Islet of Langerhans (tissue), 1 donor: Measurements from ENCODE around the gene ANKRD37.

Experiments
- FAIRE-seq: peaks from one replicate; lab custom pipeline; 2011; peaks lifted over from hg19 to GRCh38; lab: Jason Lieb, UNC

The ANKRD37 gene

DNA sequence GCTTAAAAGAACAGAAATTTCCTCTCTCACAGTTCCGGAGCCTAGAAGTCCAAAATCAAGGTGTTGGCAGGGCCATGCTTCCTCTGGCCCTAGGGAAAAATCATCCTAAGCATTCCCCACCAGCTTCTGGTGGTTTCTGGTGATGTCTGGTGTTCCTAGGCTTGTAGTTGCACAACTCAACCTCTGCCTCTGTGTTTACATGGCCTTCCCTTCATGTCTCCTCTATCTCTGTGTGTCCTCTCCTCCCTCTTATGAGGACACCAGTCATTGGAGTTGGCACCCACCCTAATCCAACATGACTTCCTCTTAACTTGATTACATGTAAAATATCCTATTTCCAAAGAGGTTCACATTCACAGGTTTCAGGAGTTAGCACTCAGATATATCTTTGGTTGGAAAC, 16.3 kb upstream of the ANKRD37 start:
- FAIRE-seq = no peak

DNA sequence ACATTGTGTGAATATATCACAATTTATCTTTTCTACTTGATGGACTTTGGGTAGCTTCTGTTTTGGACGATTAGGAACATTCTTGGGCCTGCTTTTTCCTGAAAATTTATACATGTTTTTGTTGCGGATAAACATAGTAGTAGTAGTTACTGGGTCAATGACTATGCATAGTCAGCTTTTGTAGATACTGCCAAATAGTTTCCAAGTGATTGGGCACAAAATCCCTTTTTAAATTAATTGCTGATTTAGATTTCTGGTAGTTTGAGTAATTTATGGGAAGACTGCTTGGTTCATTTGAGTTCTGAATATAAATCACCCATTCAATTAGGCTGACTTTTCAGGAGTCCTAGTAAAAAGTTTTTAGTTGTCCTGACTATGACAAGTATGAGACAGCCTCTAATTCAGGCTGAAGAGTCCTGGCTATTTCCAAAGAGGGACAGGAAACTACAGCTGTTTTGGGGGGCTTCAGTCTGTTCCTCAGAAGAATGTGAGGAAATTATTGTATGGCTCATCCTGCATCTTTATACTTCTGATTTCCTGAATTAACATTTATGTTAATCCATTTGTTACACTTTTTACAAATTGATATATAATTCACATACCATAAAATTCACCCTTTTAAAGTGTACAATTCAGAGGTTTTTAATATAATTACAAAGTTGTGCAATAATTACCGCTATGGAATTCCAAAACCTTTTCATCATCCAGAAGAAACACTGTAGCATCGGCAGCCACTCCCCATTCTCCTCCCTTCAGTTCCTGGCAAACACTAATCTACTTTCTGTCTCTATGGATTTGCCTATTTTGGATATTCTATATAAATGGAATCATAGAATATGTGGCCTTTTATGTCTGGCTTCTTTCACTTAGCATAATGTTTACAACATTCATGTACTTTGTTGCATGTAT, 15.1 kb upstream of the ANKRD37 start:
- no peak for FAIRE-seq

DNA sequence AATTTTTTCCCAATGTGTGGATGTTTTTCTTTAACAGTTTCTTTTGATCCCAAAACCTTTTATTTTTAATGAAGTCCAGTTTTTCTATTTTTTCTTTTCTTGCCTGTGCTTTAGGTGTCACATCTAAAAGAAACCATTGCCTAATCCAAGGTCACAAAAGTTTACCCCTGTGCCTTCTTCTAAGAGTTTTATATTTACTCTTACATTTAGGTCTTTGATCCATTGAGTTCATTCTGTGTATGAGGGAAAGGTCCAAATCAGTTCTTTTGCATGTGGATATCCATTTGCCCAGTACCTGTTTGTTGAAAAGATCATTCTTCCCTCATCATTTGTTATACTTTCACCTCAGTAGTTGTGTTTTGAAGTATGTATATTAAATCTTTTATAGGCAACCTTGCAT, 13.9 kb upstream of the ANKRD37 start:
- FAIRE-seq = no peak

DNA sequence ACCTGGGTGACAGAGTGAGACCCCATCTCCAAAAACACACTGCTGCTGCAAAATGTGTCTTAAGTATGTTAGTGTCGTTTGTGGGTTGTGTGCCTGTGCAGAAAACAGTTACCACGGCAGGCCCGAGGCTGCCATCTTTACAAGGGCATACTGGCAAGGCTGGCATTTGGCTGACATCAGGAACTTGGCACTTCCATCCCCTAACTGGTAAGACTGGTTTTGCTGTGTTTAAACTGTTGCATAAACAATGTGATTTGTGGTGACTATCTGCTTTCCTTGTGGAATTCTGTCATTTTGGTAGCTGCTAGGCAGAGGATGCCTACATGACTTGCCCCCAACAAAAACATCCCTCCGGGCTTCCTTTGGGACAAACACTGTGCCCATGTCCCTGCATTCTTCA, 13.2 kb upstream of the ANKRD37 start:
- no peak for FAIRE-seq

DNA sequence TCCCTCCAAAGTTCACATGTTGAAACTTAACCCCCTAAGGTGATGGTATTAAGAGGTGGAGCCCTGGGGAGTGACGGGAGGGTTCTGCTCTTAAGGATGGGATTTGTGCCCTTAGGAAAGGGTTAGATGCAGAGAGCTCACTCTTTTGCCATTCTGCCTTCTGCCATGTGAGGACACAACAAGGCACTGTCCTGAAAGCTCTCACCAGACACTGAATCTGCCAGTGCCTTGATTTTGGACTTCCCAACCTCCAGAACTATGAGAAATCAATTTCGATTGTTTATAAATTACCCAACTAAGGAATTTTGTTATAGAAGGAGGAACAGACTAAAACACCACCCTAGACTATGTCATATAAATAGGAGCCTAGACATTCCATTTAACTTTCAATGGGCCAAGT, 12.6 kb upstream of the ANKRD37 start:
- no peak for FAIRE-seq

DNA sequence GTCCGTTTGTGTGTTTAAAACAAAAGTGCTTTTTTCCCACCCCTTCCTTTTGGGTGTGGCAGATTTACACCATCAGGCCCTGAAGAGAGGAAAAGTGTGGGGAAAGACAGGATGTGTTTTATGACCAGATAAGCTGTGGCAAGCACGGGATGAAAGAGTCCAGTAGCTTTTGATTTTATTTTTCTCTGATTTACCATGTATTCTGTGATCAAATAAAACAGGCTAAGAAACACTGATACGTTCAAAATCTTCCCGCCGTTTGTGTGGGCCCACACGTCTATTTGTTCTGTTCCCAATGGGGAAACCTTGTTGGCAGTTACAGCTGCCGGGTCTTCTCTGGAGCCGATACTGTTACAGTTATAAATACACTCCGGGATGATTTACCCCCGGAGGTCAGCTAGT, 11.7 kb upstream of the ANKRD37 start:
- no peak for FAIRE-seq

DNA sequence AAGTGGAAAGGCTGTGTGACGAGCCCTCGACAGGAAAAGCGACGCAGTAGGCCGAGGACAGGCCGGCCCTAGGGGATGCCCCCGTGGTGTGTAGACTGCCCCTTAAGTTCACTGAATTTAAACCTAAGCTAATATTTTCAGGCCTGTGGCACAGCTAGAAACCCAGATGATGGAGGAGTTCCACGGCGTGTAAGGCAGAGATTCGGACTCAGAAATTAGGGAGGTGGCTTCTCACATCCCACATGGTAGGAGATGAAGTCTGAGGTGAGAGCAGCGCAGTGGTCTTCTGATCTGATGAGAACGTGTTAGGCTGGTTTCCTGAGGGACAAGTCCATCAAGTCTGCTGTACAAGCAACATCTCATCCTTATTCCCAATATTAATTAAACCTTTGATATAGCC, 8.7 kb upstream of the ANKRD37 start:
- FAIRE-seq = no peak

DNA sequence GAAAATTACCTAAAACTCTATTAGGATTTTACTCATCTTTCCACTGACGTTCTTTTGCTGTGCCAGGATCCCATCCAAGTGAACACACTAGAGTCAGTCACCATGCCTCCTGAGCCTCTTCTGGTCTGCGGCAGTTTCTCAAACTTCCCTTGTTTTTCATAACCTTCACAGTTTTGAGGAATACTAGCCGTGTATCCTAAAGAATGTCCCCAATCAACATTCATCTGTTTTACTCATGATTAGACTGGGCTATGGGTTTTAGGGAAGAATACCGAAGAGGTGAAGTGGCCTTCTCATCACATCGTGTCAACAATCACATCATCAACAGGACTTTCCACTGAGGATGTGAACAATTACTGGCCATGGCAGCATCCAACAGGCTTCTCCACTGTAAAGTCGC, 5.7 kb upstream of the ANKRD37 start:
- FAIRE-seq = no peak

DNA sequence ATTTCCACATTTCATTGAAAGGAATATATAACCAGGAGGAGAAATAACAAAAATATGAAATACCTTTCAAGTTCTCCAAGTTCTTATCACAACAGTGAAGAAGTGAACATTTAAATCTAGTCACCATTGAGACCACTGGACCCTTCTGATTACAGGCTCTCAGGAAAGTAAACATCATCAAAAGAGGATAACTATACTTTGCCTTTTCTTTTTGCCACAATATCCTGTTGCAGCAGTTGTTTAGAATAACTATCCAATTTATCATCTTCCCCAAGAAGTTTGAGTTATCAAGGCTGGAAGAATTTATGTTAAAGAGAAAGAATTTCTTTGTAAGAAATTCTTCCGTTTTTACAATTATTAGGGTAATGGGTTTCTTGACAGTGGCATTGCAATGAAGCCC, 4.5 kb upstream of the ANKRD37 start:
- FAIRE-seq = no peak

DNA sequence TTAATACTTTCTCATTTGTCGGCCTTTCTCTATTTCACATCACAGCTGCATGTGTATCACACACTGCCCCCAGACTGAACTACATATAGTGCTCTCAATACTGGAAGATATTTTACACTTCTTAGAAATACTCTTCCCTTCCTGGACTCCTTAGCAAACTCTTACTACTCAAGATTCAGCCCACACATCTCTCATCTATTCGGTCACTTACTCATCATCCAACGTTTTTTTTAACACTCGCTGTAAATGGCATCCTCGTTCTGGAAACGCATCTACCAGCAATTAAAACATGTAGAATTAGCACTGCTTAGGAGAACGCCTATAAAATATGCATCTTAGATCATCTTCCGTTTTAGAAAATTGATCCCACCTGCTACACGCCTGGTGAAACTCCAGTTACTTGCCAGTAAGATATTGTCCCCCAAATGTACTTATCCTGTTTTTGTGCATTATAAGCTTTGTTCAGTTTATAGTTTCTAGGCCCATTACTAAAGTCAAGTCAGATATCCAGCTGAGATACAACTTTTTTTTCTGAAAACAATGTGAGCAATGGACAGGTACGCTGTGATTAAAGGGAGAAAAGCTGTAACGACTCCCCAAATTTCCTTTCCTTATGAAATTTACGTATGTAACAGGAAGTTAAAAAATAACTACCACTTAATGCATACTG, 1.9 kb upstream of the ANKRD37 start:
- no peak for FAIRE-seq

DNA sequence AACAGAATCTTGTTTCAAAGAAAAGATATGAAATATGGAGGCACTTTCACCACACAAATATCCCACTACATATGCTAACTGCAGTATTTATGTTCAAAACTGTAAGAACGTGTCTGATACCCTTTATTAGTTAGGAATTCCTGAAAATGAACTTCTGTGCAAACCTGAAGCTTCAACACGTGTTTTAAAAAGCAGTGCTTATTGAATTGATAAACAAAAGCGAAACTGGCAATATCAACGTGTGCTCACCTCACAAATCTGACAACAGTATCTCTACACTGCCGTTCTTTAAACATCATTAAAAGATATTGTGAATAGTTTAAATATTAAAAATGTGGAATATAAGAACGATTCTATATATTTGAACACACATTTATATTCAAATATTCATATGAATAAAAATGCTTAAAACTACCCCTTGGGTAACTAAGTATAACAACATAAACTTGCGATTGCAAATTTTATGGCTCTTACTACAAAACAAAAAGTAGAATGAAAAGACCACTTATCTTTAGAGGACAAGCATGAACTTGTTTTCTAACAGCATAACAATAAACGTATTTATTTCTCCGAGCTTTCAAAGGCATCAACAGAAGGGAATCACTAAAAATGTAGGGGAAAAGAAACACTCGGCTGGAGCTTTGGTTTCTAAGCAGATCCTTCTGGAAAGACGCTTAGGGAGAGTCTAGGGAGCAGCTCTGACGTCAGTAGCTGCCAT, 1.2 kb upstream of the ANKRD37 start, which contains the start of gene LRP2BP:
Gene LRP2BP (minus strand): TSS at position 687 of the 718 bp plus-strand sequence. CDS start 17,738 bp downstream, outside the sequence.
- FAIRE-seq = peak; percentile 93

DNA sequence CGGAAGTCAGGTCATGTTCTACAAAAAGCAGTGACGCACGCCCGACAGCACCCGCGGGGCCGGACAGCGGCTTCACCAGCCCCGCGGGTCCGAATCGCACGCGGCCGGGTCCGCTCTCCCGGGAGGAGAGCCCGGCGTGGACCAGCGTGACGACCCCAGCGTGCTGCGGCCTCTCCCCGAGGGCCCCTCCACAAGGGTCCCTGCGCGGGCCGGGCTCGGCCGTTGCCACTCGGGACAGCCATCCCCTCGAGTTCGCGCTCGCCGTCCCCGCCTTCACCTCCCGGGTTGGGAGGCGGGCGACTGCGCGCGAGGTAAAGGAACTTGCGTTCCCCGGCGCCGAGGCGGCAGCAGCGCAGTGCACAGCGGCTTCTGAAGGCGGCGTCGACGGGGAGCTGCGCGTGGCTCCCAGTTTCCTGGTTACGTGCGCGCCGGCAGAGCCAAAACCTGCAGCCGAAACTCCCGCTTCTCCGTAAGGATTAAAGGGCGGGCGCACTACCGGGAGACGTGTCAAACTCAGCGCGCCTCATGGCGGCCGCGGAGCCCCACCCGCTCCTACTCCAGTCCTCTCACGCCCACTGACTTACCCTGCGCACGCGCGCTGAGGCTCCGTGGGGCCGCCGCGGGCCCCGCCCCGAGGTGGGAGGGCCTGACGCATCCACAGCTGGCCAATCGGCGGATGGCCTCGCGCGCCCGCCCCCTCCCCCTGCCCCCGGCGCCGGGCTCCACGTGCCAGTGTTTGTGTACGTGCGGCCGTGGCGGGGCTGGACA, 501 bp upstream of the ANKRD37 start:
- peak; percentile 9 for FAIRE-seq

DNA sequence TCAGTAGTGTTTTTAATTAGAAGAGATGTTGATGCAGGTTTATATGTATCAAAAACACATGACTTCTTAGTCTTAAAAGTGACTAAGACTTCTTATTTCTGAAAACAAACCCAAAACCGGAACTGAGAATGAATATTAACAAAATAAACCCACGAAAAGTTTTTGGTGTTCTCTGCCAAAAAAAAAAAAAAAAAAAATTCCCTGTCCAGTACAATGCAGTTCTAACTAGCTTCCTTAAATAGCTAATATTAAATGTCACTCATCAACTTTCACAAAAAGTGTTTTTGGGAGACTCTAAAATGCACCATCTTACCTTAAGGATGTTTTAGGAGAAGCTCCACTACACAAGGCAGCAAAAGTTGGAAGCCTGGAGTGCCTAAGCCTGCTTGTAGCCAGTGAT, 2.0 kb downstream of the ANKRD37 start:
- FAIRE-seq = no peak

DNA sequence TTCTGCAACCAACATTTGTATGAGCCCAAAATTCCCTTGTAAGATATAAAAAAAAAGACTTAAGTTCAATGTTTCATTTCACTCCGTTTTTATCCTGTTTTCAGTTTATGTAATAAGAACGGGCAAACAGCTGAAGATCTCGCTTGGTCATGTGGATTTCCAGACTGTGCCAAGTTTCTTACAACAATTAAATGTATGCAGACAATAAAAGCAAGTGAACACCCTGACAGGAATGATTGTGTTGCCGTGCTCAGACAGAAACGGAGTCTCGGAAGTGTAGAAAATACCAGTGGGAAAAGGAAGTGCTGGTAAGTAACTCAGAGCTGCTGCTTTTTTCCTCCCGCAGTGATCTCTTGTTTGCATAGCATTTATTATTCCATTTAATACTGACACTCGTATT, 2.8 kb downstream of the ANKRD37 start:
- peak; percentile 9 for FAIRE-seq

DNA sequence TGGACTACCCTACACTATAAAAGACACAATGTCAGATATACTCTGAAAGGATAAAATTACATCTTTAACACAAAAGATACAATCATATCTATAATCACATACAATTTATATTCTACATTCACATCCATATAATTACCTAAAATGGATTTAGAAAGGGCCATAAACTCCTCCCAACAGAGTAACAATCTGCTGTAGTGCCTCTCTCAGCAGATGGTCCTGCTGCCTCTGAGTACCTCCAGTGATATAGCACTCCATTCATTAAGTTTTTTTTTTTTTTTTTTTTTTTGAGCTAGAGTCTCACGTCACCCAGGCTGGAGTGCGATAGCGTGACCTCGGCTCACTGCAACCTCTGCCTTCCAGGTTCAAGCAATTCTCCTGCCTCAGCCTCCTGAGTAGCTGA, 7.4 kb downstream of the ANKRD37 start:
- FAIRE-seq = no peak

DNA sequence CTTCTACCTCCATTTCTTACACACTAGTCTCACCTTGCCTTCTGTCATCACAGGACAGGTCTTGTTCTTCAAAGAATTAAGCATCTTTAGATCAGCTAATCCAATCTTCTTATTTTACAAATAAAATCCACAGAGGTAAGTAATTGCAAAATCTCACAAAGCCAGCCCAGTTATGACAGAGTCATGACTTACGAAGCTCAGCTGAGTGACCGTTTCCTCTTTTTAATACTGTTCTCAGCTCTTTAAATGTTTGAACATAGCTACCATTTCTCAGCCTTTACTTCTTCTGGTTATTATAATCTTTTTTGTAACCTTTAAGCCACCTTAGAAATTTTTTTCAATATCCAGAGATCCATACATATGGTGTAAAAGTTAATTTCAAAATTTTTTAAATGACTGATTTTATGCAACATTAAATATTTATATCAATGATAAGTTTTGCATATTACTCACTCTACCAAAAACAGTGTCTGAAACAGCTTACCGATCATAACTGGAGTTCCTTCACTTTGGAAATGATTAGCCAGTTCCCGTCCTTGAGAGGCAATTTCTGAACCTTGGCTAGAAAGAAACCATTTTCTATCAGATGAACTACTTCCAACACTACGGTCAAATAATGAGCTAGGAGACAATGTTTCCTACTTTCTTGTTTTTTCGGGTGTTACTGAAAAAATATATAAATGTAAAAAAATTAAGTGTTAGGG, 8.8 kb downstream of the ANKRD37 start:
- FAIRE-seq = no peak

DNA sequence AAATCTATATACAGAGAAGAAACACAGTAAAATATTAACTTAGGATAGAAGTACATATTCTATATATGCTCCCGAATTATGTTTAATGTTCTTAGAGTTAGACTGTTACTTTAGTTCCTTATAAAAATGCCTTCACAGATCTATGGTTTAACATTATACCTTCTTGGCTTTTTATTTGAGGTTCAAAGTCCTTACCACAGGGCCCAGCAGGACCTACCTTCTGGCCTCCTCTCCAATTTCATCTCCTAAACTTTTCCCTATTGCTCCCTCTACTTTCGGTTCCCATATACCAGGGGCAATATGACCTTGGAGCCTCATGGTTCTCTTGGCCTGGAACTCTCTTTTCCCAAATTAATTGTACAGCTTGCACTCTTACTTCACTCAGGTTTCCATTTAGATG, 11.8 kb downstream of the ANKRD37 start:
- FAIRE-seq = no peak

DNA sequence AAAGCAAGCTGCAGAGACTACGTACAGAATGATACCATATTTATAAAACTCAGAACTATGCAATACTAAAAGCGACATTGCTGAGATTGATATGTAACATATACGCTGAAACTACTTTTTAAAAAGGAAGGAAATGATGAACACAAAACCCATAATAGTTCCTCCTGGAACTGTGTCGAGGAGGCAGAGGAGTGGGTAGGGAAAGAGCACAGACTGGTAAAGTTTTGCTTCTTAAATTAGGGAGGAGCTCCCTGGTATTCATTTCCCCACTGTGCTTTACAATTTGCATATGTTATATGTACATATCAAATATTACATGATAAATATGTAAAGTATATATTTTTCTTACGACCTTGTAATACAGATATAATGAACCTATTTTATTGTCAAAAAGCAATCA, 15.2 kb downstream of the ANKRD37 start:
- FAIRE-seq = no peak

DNA sequence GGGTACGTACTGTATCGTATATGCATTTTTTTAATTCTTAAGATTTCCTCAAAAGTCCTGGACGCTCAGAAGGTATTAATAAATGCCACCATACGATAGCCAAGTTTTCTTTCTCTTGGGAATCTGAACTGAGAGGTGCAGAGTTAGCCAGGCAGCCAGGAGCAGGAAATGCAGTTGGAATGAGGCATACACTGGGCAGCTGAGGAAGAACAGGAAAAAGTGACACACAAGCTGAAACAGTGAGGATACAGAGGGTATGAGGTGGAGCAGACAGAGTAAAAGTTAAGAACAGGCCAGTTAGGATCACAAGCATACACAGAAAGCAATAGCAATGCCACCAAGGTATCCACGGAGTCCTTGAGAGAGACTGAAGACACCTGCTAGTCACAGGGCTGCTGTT, 15.8 kb downstream of the ANKRD37 start:
- no peak for FAIRE-seq

DNA sequence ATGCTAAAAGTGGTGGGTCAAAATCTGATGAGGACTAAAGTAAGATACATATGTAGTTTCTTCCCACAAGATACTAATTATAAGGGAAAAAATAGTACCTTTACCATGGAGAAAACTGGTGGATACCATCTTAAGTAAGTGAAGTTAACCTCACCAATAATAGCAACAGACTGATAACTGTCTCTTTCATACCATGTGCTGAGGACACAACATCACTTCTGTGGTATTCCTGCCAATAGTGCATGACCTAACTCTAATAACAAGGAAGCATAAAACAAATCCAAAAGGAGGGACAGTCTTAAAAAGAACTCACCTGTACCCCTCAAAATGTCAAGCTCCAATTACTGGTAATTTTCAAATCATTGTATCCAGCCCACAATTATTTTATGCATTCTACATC, 20.3 kb downstream of the ANKRD37 start:
- FAIRE-seq = no peak

DNA sequence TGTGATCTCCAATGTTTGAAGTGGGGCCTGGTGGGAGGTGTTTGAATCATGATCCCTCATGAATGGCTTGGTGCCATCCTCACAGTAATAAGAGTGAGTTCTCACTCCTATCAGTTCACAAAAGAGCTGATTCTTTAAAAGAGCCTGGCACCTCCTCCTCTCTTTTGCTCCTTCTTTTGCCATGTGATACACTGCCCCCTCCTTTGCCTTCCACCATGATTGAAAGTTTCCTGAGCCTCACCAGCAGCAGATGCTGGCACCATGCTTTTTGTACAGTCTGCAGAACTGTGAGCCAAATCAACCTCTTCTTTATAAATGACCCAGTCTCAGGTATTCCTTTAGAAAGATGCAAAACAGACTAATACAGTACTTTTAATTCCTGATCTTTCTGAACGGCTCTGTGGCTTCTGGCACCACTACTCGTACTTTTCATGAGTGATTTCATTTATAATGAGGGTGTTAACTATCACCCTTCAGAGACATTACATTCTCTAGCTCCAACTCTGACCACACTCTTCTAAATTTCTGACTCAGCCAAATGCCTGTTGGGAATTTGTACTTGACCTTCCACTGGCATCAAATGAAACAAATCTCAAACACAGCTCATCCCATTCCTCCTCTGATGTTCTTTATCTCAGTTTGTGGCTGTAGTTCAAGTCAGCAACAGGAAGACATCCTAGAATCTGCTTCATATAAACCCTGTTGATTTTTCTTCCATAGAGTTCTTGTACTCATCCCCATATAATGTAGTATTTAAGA, 24.9 kb downstream of the ANKRD37 start:
- no peak for FAIRE-seq
